Measurements from ENCODE around the gene VPS16. TPM values are rescaled to one million over a fixed set of nuclear protein-coding genes. Genes with fewer than 3 reads are reported as not detected.

VPS16 gene
- total RNA-seq, 1 experiment from 2014 or later: 26.2 TPM

DNA sequence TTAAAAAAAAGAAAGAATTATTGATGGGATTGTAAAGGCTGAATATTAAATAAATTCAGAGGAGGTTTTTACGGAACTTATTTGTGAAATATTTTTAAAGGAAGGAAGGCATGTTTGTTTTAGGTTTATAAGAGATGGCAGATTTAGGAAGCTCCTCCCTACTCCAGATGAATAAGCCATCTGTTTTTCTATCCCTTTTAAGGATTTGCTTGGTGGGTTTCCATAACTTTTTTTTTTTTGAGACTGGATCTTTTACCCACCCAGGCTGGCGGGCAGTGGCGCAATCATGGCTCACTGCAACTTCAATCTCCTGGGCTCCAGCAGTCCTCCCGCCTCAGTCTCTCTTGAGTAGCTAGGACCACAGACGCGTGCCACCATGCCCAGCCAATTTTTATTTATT is 63.1 kb downstream of the VPS16 start:
- CTCF ChIA-PET: interaction anchor here (1.2 to 1.3 kb wide), 2 partner anchors 14 to 31 kb away, joined by 3 read pairs; partner anchors contain the start of gene PTPRA
- no peak for DNase-seq (ENCODE audit: low spot score)
- no peak overlapping the region for H3K4me3 Mint-ChIP-seq
- POLR2A ChIA-PET: no interaction called here
- peaks cover 25% of the 10 kb centered on the region for H3K36me3 Mint-ChIP-seq
- H3K27ac Mint-ChIP-seq: no peak overlapping the region
- no peaks in the 10 kb centered on the region; the same call in 1 of the 2 replicates for H3K27me3 Mint-ChIP-seq (ENCODE audit: low read depth)
- H3K9me3 Mint-ChIP-seq: peaks cover 14% of the 10 kb centered on the region
- ATAC-seq: no peak
- no peak for TF ChIP-seq CTCF (IDR thresholded peaks at IDR 0.05)
- no peak for TF ChIP-seq FOXP1 (CRISPR knock-in tag; IDR thresholded peaks at IDR 0.05; ENCODE audit: borderline replicate concordance)
- TF ChIP-seq, protein P1, sequence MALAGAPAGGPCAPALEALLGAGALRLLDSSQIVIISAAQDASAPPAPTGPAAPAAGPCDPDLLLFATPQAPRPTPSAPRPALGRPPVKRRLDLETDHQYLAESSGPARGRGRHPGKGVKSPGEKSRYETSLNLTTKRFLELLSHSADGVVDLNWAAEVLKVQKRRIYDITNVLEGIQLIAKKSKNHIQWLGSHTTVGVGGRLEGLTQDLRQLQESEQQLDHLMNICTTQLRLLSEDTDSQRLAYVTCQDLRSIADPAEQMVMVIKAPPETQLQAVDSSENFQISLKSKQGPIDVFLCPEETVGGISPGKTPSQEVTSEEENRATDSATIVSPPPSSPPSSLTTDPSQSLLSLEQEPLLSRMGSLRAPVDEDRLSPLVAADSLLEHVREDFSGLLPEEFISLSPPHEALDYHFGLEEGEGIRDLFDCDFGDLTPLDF (CRISPR knock-in tag; IDR thresholded peaks at IDR 0.05): no peak
- no peak for TF ChIP-seq TCF7 (CRISPR knock-in tag; IDR thresholded peaks at IDR 0.05; ENCODE audit: low read depth)
- no peaks in the 10 kb centered on the region for H3K4me1 Mint-ChIP-seq

DNA sequence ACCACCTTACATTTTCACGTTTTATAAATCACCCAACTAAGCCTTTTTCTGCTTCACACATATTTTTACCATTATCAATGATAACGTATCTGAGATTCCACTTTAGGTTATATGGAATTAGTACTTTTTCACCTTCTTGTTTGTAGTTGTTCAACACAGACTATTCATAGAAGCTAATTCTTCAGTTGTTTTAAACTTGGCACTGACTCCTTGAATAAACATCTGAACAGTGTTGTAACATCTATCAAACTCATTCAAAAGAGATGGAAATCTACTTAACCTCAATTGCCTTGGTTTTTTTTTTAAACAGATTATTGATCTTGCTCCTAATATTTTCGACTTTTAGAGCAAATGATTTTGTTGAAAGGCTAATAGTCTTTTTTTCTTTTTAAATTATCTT is 67.0 kb downstream of the VPS16 start:
- Mint-ChIP-seq H3K4me1 (peaks cover 8% of the 10 kb centered on the region), H3K9me3 (peaks cover 14% of the 10 kb centered on the region), H3K27me3 (ENCODE audit: low read depth) (no peaks in the 10 kb centered on the region; the same call in 1 of the 2 replicates), H3K36me3 (peaks cover 28% of the 10 kb centered on the region), H3K4me3 (no peak overlapping the region), H3K27ac (peak overlapping the region; percentile 64; the same call in 1 of the 2 replicates)
- DNase-seq (ENCODE audit: low spot score): no peak
- POLR2A ChIA-PET: no interaction called here
- CTCF ChIA-PET: interaction anchor here (0.9 kb wide), 1 partner anchor 94 kb away, joined by 4 read pairs; no protein-coding TSS in a partner anchor
- ATAC-seq: no peak
- TF ChIP-seq PRDM15 (CRISPR knock-in tag; IDR thresholded peaks at IDR 0.05): no peak
- TF ChIP-seq ZNF138 (CRISPR knock-in tag; conservative IDR thresholded peaks at IDR 0.05): no peak
- TF ChIP-seq, protein P2, sequence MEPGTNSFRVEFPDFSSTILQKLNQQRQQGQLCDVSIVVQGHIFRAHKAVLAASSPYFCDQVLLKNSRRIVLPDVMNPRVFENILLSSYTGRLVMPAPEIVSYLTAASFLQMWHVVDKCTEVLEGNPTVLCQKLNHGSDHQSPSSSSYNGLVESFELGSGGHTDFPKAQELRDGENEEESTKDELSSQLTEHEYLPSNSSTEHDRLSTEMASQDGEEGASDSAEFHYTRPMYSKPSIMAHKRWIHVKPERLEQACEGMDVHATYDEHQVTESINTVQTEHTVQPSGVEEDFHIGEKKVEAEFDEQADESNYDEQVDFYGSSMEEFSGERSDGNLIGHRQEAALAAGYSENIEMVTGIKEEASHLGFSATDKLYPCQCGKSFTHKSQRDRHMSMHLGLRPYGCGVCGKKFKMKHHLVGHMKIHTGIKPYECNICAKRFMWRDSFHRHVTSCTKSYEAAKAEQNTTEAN (CRISPR knock-in tag; IDR thresholded peaks at IDR 0.05): no peak
- TF ChIP-seq ATF6 (CRISPR knock-in tag; IDR thresholded peaks at IDR 0.05): no peak
- TF ChIP-seq SMAD4 (CRISPR knock-in tag; IDR thresholded peaks at IDR 0.05): no peak
- TF ChIP-seq, protein P3, sequence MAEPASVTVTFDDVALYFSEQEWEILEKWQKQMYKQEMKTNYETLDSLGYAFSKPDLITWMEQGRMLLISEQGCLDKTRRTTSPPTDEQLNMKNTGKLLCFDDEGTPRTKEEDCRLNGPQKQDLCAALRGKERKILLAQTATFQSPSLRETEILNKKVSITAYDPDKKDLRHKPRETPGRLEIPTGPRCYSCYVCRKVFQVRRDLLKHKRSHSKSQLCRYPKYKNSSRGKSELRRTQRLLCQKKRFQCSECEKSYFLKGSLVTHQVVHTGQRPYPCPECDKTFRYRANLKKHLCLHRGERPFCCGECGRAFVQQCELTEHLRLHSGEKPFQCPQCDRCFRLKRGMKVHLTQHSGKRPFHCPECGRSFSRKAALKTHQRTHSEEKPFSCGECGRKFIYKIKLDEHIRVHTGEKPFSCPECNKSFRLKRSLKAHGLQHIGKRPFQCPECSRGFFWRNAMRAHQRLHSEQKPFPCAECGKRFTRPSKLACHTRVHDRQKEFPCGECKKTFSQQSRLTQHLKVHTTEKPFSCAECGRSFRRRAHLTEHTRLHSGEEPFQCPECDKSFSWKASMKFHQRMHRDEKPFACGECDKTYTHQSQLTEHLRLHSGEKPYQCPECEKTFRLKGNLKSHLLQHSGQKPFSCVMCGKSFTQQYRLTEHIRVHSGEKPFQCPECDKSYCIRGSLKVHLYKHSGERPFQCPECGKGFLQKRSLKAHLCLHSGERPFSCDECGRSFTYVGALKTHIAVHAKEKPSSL (CRISPR knock-in tag; conservative IDR thresholded peaks at IDR 0.05): no peak
- TF ChIP-seq, protein P4, sequence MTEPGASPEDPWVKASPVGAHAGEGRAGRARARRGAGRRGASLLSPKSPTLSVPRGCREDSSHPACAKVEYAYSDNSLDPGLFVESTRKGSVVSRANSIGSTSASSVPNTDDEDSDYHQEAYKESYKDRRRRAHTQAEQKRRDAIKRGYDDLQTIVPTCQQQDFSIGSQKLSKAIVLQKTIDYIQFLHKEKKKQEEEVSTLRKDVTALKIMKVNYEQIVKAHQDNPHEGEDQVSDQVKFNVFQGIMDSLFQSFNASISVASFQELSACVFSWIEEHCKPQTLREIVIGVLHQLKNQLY (CRISPR knock-in tag; IDR thresholded peaks at IDR 0.05): no peak
- TF ChIP-seq ZNF263 (CRISPR knock-in tag; IDR thresholded peaks at IDR 0.05; ENCODE audit: low read depth): no peak
- no peak for TF ChIP-seq OVOL2 (CRISPR knock-in tag; IDR thresholded peaks at IDR 0.05; ENCODE audit: borderline replicate concordance)
- TF ChIP-seq, protein P5, sequence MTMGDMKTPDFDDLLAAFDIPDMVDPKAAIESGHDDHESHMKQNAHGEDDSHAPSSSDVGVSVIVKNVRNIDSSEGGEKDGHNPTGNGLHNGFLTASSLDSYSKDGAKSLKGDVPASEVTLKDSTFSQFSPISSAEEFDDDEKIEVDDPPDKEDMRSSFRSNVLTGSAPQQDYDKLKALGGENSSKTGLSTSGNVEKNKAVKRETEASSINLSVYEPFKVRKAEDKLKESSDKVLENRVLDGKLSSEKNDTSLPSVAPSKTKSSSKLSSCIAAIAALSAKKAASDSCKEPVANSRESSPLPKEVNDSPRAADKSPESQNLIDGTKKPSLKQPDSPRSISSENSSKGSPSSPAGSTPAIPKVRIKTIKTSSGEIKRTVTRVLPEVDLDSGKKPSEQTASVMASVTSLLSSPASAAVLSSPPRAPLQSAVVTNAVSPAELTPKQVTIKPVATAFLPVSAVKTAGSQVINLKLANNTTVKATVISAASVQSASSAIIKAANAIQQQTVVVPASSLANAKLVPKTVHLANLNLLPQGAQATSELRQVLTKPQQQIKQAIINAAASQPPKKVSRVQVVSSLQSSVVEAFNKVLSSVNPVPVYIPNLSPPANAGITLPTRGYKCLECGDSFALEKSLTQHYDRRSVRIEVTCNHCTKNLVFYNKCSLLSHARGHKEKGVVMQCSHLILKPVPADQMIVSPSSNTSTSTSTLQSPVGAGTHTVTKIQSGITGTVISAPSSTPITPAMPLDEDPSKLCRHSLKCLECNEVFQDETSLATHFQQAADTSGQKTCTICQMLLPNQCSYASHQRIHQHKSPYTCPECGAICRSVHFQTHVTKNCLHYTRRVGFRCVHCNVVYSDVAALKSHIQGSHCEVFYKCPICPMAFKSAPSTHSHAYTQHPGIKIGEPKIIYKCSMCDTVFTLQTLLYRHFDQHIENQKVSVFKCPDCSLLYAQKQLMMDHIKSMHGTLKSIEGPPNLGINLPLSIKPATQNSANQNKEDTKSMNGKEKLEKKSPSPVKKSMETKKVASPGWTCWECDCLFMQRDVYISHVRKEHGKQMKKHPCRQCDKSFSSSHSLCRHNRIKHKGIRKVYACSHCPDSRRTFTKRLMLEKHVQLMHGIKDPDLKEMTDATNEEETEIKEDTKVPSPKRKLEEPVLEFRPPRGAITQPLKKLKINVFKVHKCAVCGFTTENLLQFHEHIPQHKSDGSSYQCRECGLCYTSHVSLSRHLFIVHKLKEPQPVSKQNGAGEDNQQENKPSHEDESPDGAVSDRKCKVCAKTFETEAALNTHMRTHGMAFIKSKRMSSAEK (CRISPR knock-in tag; IDR thresholded peaks at IDR 0.05; ENCODE audit: borderline replicate concordance): no peak
- TF ChIP-seq TEAD1 (CRISPR knock-in tag; IDR thresholded peaks at IDR 0.05): no peak
- TF ChIP-seq GRHL2 (CRISPR knock-in tag; IDR thresholded peaks at IDR 0.05; ENCODE audit: insufficient replicate concordance, severe bottlenecking): no peak
